ENCODE measurements around the gene TTI1. TPM values are rescaled to one million over a fixed set of nuclear protein-coding genes. Genes with fewer than 3 reads are reported as not detected.

Gene TTI1
- total and polyA plus RNA-seq, 2 of the 13 experiments (the other 11 are each of a cell fraction or from before 2014, with no cell fraction given), result 22.9 to 39.8 TPM

DNA sequence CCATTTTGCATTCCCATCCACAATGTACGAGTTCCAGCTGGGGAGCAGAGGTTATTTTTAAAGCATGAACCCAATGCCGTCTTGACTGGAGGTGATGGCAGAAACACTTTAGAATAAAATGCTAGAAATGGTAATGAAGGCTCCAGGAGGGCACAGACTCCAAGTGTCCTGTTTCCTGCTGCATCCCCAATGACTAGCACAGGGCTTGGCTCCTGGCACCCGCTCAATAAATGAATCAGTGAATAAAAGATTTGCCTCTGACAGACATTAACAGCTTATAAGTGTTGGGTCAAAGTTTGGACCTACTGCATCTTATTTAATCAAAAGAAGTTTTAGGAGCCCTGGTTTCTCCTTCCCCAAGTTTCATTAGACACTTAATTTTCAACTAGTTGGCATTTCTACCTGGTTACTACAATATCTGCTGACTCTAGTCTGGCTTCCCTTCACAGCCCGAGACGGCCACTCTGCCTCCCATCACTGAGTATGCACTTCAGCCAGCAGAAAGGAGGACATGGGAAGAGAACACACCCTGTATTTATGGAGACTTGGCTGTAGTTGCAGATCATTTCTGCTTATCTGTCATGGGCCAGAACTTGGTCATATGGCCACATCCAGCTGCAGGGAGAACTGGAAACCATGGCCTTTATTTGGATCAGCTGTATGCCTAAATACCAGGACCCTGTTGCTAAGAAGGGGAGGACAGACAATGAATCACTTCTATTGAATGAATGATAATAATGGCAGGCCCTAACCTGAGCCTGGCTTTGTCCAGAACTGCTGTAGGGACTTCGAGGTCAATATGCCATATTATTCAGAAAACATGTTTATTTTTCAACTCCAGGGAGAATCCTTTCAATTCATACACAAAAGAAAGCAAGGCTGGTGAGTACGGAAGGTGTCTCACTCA, 63.1 kb downstream of the TTI1 start (continued):
- no peak for TF ChIP-seq HINFP (CRISPR knock-in tag; IDR thresholded peaks at IDR 0.05; ENCODE audit: low read depth)
- TF ChIP-seq, protein P1, sequence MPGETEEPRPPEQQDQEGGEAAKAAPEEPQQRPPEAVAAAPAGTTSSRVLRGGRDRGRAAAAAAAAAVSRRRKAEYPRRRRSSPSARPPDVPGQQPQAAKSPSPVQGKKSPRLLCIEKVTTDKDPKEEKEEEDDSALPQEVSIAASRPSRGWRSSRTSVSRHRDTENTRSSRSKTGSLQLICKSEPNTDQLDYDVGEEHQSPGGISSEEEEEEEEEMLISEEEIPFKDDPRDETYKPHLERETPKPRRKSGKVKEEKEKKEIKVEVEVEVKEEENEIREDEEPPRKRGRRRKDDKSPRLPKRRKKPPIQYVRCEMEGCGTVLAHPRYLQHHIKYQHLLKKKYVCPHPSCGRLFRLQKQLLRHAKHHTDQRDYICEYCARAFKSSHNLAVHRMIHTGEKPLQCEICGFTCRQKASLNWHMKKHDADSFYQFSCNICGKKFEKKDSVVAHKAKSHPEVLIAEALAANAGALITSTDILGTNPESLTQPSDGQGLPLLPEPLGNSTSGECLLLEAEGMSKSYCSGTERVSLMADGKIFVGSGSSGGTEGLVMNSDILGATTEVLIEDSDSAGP (CRISPR knock-in tag; IDR thresholded peaks at IDR 0.05; ENCODE audit: borderline replicate concordance), result no peak
- no peak for TF ChIP-seq DZIP1 (CRISPR knock-in tag; IDR thresholded peaks at IDR 0.05)
- no peak for TF ChIP-seq ZMAT5 (CRISPR knock-in tag; IDR thresholded peaks at IDR 0.05; ENCODE audit: borderline replicate concordance, low read depth)
- TF ChIP-seq, protein P2, sequence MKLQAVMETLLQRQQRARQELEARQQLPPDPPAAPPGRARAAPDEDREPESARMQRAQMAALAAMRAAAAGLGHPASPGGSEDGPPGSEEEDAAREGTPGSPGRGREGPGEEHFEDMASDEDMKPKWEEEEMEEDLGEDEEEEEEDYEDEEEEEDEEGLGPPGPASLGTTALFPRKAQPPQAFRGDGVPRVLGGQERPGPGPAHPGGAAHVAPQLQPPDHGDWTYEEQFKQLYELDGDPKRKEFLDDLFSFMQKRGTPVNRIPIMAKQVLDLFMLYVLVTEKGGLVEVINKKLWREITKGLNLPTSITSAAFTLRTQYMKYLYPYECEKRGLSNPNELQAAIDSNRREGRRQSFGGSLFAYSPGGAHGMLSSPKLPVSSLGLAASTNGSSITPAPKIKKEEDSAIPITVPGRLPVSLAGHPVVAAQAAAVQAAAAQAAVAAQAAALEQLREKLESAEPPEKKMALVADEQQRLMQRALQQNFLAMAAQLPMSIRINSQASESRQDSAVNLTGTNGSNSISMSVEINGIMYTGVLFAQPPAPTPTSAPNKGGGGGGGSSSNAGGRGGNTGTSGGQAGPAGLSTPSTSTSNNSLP (IDR thresholded peaks at IDR 0.05; ENCODE audit: low read depth, low read length), result no peak
- no peak for TF ChIP-seq GTF3A (CRISPR knock-in tag; conservative IDR thresholded peaks at IDR 0.05)

Measured in HepG2 (cell line).